Activated CD4-positive, alpha-beta T cell treated with anti-CD3 and anti-CD28 coated beads, Interleukin-2, amount 10 ng/mL, durations not matched to agents 7 days and 5 days (primary cell): ENCODE data around the gene SCUBE1. TPM values are rescaled to one million over a fixed set of nuclear protein-coding genes. Genes with fewer than 3 reads are reported as not detected.

Experiments
- CTCF ChIA-PET: fragments of 350-600 bp; sonication (Branson Sonifier 250); formaldehyde crosslinking; loops from one replicate; lab custom pipeline; 2021; ENCODE audit warnings: antibody characterized with exemption; lab: Charles Lee
- POLR2A ChIA-PET: fragments of 350-600 bp; sonication (Branson Sonifier 250); formaldehyde crosslinking; loops from one replicate; lab custom pipeline; 2021; ENCODE audit warnings: antibody characterized with exemption; lab: Charles Lee
- DNase-seq: peaks from one replicate; pipeline ENCODE4 v3.0.0-alpha.2; 2020
- H3K27ac Mint-ChIP-seq: one replicate; pipeline ENCODE4 v1.8.0; 2021; ENCODE audit warnings: mild to moderate bottlenecking, moderate library complexity, mixed read lengths
- H3K27me3 Mint-ChIP-seq: one replicate; pipeline ENCODE4 v1.8.0; 2021; ENCODE audit warnings: mixed read lengths
- H3K36me3 Mint-ChIP-seq: one replicate; pipeline ENCODE4 v1.8.0; 2021; ENCODE audit warnings: low read depth, mixed read lengths
- H3K4me1 Mint-ChIP-seq: one replicate; pipeline ENCODE4 v1.8.0; 2021; ENCODE audit warnings: mixed read lengths
- H3K4me3 Mint-ChIP-seq: one replicate; pipeline ENCODE4 v1.8.0; 2021; ENCODE audit warnings: mild to moderate bottlenecking, moderate library complexity, mixed read lengths
- H3K9me3 Mint-ChIP-seq: one replicate; pipeline ENCODE4 v1.8.0; 2021; ENCODE audit warnings: mixed read lengths
- total RNA-seq, 2 experiments: library from RNA; stranded (reverse); gene quantifications; one replicate each; pipeline ENCODE4 v1.2.3, GENCODE V29; 2021

Gene SCUBE1
- total RNA-seq, 2 experiments from 2014 or later = not detected

DNA sequence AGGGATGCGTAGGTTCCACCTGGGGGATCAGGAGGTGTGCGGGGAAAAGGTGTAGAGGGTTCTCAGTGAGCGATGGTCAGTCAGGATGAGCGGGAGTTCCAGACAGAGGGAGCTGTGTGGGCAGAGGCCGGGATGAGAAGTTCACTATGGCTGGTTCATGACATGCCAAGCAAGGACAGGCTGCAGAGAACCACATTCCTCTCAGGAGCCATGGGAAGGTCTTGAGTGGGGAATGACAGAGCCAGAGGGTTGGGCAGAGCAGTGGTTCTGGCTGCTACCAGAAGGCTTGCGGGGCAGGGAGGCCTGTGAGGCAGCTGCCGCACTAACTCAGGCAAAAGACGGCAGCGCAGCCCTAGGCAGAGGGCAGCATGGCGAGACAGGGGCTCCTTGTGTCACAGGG is 66.1 kb downstream of the SCUBE1 start:
- POLR2A ChIA-PET = no interaction called here
- no peaks in the 10 kb centered on the region for H3K27me3 Mint-ChIP-seq
- no peaks in the 10 kb centered on the region for H3K9me3 Mint-ChIP-seq
- H3K36me3 Mint-ChIP-seq = no peaks in the 10 kb centered on the region
- DNase-seq = no peak
- CTCF ChIA-PET = interaction anchor here (1.2 to 1.7 kb wide), 2 partner anchors 14 to 69 kb away, joined by 3 to 11 read pairs; no protein-coding TSS in a partner anchor
- H3K4me1 Mint-ChIP-seq = peaks cover 3% of the 10 kb centered on the region
- no peak overlapping the region for H3K4me3 Mint-ChIP-seq
- H3K27ac Mint-ChIP-seq = no peak overlapping the region

DNA sequence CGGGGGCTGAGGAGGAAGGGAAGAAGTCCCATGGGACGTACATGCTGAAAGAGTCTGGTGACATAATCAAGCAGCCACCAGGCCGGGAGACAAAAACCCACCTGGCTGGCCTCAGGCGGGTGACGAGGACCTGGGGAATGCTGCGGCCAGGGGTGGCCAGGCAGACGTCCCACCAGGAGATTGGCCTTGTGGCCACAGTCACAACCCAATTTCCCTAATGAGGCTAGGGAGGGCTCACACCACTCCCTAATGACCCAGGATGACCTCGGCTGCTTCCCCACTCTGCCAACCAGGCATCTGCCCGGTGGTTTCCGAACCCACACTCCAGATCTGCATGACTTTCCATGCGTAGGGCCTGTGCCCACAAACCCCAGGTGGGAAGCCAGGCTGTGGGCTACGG is 66.9 kb downstream of the SCUBE1 start:
- H3K27me3 Mint-ChIP-seq = no peaks in the 10 kb centered on the region
- no peak overlapping the region for H3K27ac Mint-ChIP-seq
- H3K4me3 Mint-ChIP-seq = no peak overlapping the region
- peaks cover 3% of the 10 kb centered on the region for H3K4me1 Mint-ChIP-seq
- no peak for DNase-seq
- H3K9me3 Mint-ChIP-seq = no peaks in the 10 kb centered on the region
- ChIA-PET POLR2A (no interaction called here), CTCF (interaction anchor here (1.2 to 4.8 kb wide), 3 partner anchors 10 to 70 kb away, joined by 3 to 30 read pairs (median 7); no protein-coding TSS in a partner anchor)
- no peaks in the 10 kb centered on the region for H3K36me3 Mint-ChIP-seq

DNA sequence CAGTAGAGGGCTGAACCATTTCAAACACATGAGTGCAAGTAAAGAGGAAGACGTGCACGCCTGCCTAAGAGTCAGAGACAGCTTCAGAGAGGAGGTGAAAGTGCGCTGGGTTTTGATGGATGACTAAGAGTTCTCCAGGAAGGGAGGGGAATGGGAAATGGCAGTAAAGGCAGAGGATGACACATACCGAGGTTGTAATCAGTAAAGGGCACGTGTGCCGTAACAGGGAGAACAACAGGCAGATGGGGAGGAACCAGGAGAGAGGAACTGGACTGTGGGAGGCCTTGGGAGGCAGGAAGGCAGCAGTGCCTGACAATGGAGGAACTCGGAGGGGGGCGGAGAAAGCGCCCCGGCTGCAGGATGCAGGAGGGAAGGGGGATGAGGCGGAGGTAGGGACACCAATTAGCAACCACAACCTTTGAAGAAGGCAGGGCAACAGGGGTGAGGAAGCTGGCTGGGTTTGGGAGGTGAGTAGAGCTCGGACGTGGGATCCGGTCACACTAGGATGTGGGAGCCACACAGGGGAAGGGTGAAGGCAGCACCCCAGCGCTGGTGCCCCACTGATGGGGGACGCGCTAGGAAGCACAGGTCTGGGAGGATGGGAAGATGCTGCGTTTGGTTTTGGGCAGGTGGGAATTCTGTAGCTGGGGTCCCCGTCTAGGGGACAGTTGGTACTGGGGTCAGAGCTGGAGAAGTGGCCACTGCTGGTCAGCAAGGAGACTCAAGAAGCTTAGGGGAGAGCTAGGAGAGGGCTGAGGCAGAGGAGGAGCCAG is 67.4 kb downstream of the SCUBE1 start:
- Mint-ChIP-seq H3K9me3 (no peaks in the 10 kb centered on the region), H3K27me3 (no peaks in the 10 kb centered on the region), H3K4me3 (no peak overlapping the region), H3K36me3 (no peaks in the 10 kb centered on the region), H3K27ac (no peak overlapping the region), H3K4me1 (peaks cover 6% of the 10 kb centered on the region)
- DNase-seq = no peak
- ChIA-PET CTCF (interaction anchor here (1.2 to 4.8 kb wide), 3 partner anchors 10 to 71 kb away, joined by 3 to 30 read pairs (median 7); no protein-coding TSS in a partner anchor), POLR2A (no interaction called here)

DNA sequence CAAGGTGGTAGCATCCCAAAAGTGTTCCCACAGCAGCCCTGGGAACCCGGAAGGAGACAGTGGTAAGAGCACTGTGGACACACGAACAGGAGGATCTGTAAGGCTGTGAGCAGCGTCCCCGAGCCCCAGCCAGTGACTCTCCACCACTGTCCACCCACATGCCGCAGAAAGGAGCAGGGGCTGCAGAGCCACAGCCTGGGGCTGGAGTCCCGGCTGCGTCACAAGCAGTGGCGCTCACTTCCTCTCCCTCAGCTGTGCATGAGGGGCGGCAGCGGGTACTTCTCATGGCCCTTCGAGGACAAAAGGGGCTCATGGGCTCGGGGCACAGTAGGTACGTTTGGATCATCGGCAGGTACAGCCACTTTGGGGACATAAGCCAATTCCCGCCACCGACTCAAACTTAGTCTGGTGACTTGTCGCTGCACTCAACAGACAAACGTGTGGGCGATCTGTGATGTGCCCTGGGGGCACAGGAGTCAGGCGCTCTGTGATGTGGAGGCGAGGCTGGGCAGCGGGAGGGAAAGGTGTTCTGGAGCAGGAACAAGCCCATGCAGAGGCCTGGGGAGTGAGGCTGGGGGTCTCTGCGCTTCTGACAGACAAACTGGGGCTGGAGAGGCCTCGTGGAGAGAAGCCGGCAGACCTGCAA is 68.5 kb downstream of the SCUBE1 start:
- ChIA-PET CTCF (interaction anchor here (0.9 to 4.8 kb wide), 7 partner anchors 8 to 72 kb away, joined by 3 to 30 read pairs (median 3); no protein-coding TSS in a partner anchor), POLR2A (no interaction called here)
- Mint-ChIP-seq H3K27me3 (no peaks in the 10 kb centered on the region), H3K4me3 (no peak overlapping the region), H3K9me3 (no peaks in the 10 kb centered on the region), H3K4me1 (peaks cover 9% of the 10 kb centered on the region), H3K27ac (no peak overlapping the region), H3K36me3 (no peaks in the 10 kb centered on the region)
- no peak for DNase-seq

DNA sequence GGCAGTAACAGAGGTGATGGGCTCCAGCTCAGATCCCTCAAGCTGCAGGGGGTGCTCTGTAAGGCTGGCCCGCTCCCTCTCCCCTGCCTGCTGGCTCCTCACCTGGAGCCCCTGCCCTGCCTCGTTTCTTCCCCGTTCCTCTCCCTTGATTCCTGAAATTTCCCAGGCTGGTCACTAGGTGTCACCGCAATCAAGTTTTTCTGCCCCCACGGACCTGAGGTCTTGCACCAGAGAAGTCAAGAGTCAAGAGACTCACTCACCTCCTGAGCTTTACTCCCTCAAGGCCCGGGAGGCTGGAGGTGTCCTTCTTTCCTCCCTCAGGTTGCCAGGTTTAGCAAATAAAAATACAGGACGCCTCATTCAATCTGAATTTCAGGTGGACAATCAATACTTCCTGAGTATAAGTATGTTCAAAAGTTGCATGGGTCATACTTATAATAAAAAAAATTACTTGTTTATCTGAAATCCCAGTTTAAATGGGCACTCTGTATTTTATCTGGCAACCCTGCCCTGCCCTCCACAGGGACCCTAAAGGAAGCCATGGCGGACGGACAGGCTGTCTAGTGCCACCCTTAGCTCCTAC is 69.2 kb downstream of the SCUBE1 start:
- no peaks in the 10 kb centered on the region for H3K27me3 Mint-ChIP-seq
- no peak overlapping the region for H3K27ac Mint-ChIP-seq
- no peaks in the 10 kb centered on the region for H3K9me3 Mint-ChIP-seq
- CTCF ChIA-PET = interaction anchor here (0.6 to 4.8 kb wide), 10 partner anchors 9 to 213 kb away, joined by 3 to 30 read pairs (median 3); no protein-coding TSS in a partner anchor
- no peak overlapping the region for H3K4me3 Mint-ChIP-seq
- H3K36me3 Mint-ChIP-seq = no peaks in the 10 kb centered on the region
- peaks cover 9% of the 10 kb centered on the region for H3K4me1 Mint-ChIP-seq
- peak; percentile 49 for DNase-seq
- POLR2A ChIA-PET = no interaction called here

DNA sequence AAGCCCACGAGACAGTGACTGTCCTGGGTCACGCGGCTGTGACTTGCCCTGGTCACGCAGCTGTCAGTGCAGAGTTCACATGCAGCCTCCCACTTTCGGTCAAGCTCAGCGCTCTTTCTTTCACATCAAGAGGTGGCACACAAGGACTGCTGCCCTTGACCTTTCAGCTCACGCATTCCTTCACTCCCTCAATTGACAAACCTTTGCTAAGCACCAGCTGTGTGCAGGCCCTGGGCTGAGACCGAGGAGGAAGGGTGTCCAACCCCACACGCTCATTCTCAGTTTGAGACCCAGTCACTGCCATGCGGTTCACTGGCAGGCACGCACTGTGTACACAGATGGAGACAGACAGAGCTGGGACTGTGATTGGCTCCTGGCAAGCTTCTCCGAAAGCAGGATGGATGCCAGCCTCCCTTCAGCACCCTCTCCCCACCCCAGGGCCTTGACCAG is 70.3 kb downstream of the SCUBE1 start:
- no peak for DNase-seq
- Mint-ChIP-seq H3K4me3 (no peak overlapping the region), H3K9me3 (no peaks in the 10 kb centered on the region), H3K27me3 (no peaks in the 10 kb centered on the region), H3K4me1 (peaks cover 6% of the 10 kb centered on the region), H3K36me3 (no peaks in the 10 kb centered on the region), H3K27ac (no peak overlapping the region)
- CTCF ChIA-PET = interaction anchor here (0.8 to 4.8 kb wide), 4 partner anchors 8 to 73 kb away, joined by 3 to 30 read pairs (median 7); no protein-coding TSS in a partner anchor
- POLR2A ChIA-PET = no interaction called here

DNA sequence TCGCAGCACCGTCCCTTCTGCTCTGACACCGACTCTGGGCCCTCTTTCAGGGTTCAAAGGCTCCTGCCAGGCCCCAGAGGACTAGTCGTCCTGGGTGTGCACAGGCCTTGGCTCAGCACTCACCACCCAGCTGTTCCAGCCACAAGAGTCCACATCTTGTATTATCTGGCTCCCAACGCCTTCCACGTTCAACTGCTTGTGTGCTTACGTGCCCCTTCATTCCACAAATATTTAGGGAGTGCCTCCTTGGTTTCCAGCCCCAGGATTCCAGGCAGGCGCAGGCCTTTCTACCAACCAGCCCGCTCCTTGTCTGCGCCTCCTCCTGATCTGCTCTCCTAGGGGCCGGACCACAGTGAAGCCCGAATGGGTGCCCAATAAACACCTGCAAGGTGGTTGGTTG is 70.9 kb downstream of the SCUBE1 start:
- CTCF ChIA-PET = interaction anchor here (0.8 to 4.8 kb wide), 3 partner anchors 9 to 74 kb away, joined by 3 to 30 read pairs (median 11); no protein-coding TSS in a partner anchor
- Mint-ChIP-seq H3K27ac (no peak overlapping the region), H3K4me1 (peaks cover 7% of the 10 kb centered on the region), H3K9me3 (no peaks in the 10 kb centered on the region), H3K27me3 (no peaks in the 10 kb centered on the region), H3K36me3 (no peaks in the 10 kb centered on the region), H3K4me3 (no peak overlapping the region)
- DNase-seq = no peak
- POLR2A ChIA-PET = no interaction called here

DNA sequence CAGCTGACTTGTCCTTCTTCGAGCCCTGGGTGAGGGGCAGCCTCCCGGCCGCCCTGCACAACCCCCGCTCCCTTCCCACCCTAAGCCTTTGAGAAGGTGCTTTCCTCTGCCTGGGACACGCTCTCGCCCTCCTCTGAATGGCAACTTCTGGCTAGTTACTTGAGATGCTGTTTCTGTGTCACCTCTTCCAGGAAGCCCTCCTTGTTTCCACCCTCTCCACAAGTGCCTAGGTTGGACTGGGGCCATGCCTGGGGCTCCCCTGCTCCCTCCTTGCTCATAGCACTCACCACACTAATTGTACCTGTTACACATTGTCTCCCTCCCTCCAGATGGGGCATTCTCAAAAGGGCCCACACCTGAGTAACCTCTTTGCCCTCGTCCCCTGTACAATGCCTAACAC is 72.2 kb downstream of the SCUBE1 start:
- H3K9me3 Mint-ChIP-seq = no peaks in the 10 kb centered on the region
- peaks cover 7% of the 10 kb centered on the region for H3K4me1 Mint-ChIP-seq
- H3K27me3 Mint-ChIP-seq = no peaks in the 10 kb centered on the region
- H3K36me3 Mint-ChIP-seq = no peaks in the 10 kb centered on the region
- no peak for DNase-seq
- no peak overlapping the region for H3K27ac Mint-ChIP-seq
- ChIA-PET POLR2A (no interaction called here), CTCF (interaction anchor here (0.9 to 1.1 kb wide), 2 partner anchors 17 to 36 kb away, joined by 3 to 4 read pairs; no protein-coding TSS in a partner anchor)
- no peak overlapping the region for H3K4me3 Mint-ChIP-seq

DNA sequence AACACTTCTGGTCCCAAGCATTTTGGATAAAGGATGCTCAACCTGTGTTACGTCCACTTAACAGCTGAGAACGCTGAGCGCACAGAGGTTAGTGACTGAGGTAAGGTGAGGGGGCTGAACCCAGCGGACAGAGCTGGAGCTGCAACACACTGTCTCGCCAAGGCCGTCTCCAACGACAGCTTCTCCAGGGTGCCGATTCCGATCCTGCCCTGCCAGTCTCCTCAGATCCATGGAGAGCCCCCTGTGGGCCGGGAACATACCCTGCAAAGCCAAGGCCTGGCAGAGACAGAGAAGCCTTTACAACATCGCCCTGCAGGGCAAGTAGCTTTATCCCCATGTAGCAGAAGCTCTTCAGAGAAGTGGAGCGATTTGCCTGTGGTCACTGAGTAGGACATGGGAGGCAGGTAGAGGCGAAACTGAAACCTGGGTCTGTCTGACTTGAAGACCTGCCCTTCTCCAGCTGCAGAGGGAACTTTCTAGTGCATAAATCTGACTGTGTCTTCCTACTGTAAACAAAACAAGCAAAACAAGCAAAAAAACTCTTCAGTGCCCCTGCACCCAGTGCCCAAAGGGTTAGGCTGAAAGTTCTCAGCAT is 72.8 kb downstream of the SCUBE1 start:
- Mint-ChIP-seq H3K9me3 (no peaks in the 10 kb centered on the region), H3K4me1 (peaks cover 9% of the 10 kb centered on the region), H3K36me3 (no peaks in the 10 kb centered on the region), H3K27me3 (no peaks in the 10 kb centered on the region), H3K27ac (no peak overlapping the region), H3K4me3 (no peak overlapping the region)
- DNase-seq = no peak
- CTCF ChIA-PET = interaction anchor here (0.9 to 1.5 kb wide), 3 partner anchors 18 to 133 kb away, joined by 3 to 4 read pairs (median 3); no protein-coding TSS in a partner anchor
- POLR2A ChIA-PET = no interaction called here

DNA sequence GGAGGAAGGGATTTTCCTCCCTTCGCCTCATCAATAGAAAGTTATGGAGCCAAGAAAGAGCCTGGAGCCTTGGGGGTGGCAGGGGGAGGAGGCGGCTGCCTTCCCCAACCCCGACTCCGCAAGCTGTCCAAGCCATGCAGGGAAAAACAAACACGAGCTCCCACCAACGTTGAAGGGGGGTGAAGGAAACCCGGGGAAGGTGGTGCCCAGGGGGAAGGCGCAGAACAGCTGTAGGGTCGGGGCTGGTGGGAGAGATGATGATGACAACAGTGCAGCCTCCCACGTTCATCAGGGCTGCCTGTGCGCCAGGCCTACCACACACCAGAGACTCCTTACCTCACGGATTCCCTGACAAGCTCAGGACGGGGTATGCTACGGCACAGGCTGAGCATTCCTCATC is 73.5 kb downstream of the SCUBE1 start:
- DNase-seq = no peak
- no peak overlapping the region for H3K4me3 Mint-ChIP-seq
- peaks cover 15% of the 10 kb centered on the region for H3K4me1 Mint-ChIP-seq
- no peaks in the 10 kb centered on the region for H3K9me3 Mint-ChIP-seq
- ChIA-PET CTCF (interaction anchor here (1.0 to 1.5 kb wide), 2 partner anchors 75 to 134 kb away, joined by 3 read pairs; no protein-coding TSS in a partner anchor), POLR2A (no interaction called here)
- H3K36me3 Mint-ChIP-seq = no peaks in the 10 kb centered on the region
- H3K27me3 Mint-ChIP-seq = no peaks in the 10 kb centered on the region
- no peak overlapping the region for H3K27ac Mint-ChIP-seq

DNA sequence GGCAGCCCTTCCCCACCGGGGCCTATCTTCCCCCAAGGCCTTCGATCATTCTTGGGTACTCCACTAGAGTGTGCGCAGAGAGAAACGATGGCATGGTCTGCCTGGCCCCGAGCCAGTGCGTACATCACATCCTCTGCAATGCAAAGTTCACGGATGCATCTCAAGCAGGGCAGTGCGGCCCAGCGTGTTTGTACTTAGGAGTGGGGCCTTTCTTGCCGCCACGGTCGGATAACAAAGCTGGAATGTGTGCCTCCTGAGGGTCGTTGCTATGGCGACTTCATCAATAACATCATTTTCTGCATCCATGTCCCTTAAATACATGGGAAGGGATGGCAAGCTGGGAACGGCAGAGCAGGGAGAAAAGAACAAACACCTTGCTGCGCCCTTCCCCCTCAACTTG is 73.9 kb downstream of the SCUBE1 start:
- Mint-ChIP-seq H3K4me1 (peaks cover 17% of the 10 kb centered on the region), H3K36me3 (no peaks in the 10 kb centered on the region), H3K9me3 (no peaks in the 10 kb centered on the region), H3K27me3 (no peaks in the 10 kb centered on the region), H3K27ac (no peak overlapping the region), H3K4me3 (no peak overlapping the region)
- no peak for DNase-seq
- POLR2A ChIA-PET = no interaction called here
- CTCF ChIA-PET = interaction anchor here (1.0 to 1.5 kb wide), 2 partner anchors 75 to 134 kb away, joined by 3 read pairs; no protein-coding TSS in a partner anchor

DNA sequence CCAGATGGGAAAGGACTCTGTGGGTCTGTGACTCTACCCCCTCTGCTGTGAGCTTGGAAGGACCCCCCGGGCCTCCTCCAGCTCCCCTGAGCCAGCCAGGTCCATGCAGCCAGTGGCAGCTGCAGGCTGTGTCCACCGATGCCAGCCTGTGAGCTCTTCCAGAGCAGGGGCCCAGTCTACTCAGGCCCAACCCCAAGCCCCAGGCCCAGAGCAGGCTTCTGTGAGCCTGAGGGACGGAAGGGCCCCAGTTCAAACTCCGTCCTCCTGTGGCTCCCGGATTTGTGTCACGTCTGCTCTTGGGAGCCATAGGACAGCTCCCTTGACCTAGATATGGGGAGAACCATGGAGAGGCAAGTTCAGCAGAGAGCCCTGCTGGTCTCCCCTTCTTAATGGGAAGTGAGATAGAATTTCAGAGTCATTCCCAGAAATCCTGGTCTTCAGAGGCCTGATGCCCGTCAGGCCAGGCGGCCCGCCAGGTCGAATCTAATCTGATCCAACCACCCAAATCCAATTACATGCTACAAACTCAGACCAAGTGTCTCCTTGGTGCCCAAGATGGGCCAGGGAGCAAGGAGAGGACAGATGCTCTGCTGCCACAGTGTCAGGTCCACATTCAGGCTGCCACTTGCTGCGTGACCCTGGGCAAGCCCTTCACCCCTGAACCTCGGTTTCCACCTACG is 75.1 kb downstream of the SCUBE1 start:
- Mint-ChIP-seq H3K36me3 (no peaks in the 10 kb centered on the region), H3K4me3 (no peak overlapping the region), H3K27me3 (no peaks in the 10 kb centered on the region), H3K4me1 (peaks cover 28% of the 10 kb centered on the region), H3K9me3 (no peaks in the 10 kb centered on the region), H3K27ac (no peak overlapping the region)
- POLR2A ChIA-PET = no interaction called here
- no peak for DNase-seq
- CTCF ChIA-PET = interaction anchor here (1.0 to 4.7 kb wide), 2 partner anchors 37 to 79 kb away, joined by 4 to 22 read pairs; no protein-coding TSS in a partner anchor
